HCT116 (cell line): ENCODE measurements around the gene MAPK4. TPM values are rescaled to one million over a fixed set of nuclear protein-coding genes. Genes with fewer than 3 reads are reported as not detected.

Experiments
- ATAC-seq: fragments of 200-7000 bp; cut with Tn5 transposase; 2 replicates; pipeline ENCODE4 v1.9.1; 2020; ENCODE audit warnings: mild to moderate bottlenecking, moderate library complexity
- BruUV-seq: library from RNA; stranded (reverse); fragments of 400-500 nt; replicated peaks from 2 replicates; lab custom pipeline; 2021; lab: Mats Ljungman, UMichigan
- CTCF ChIA-PET: fragments of 300-600 bp; sonication (Branson Sonifier 250); formaldehyde crosslinking; loops from one replicate; lab custom pipeline; 2021; ENCODE audit warnings: antibody characterized with exemption; lab: Charles Lee
- POLR2A ChIA-PET: fragments of 300-600, 350-600 bp; sonication (Branson Sonifier 250); formaldehyde crosslinking; loops from one replicate; lab custom pipeline; 2021; ENCODE audit warnings: antibody characterized with exemption; lab: Charles Lee
- RAD21 ChIA-PET, 2 experiments: fragments of 300-600 bp; sonication (Branson Sonifier 250); formaldehyde crosslinking; loops; one replicate each; lab custom pipeline; 2023; ENCODE audit warnings: low total read pairs in 2 of 2; ENCODE audit not compliant: uncharacterized antibody in 2 of 2, unreplicated experiment in 2 of 2, low non-redundant PET in 1 of 2; lab: Charles Lee
- DNase-seq: peaks from one replicate; pipeline ENCODE4 v3.0.0-alpha.2; 2010; ENCODE audit warnings: low read depth, low spot score
- H2AFZ ChIP-seq: fragments of 200-600 bp; shearing (Covaris generic), sonication (generic); 2 replicates; pipeline ENCODE4 v1.6.1; 2017; ENCODE audit warnings: low read depth, mixed run types, mixed read lengths, antibody characterized with exemption, low read length; ENCODE audit not compliant: poor library complexity, severe bottlenecking
- H3K27ac ChIP-seq: 2 replicates; pipeline ENCODE4 v1.5.1; 2012; ENCODE audit warnings: low read depth, low read length
- H3K27me3 ChIP-seq: fragments of 200-600 bp; sonication (generic); 2 replicates; pipeline ENCODE4 v1.6.1; 2016; ENCODE audit warnings: mixed run types, low read length, mixed read lengths; ENCODE audit not compliant: insufficient read depth
- H3K36me3 ChIP-seq, 2 experiments: fragments of 200-500 bp in 1 of 2; fragments of 200-600 bp in 1 of 2; sonication (Bioruptor generic) in 1 of 2; sonication (generic) in 1 of 2; 2 replicates each; pipeline versions ENCODE4 v1.5.1 to v1.6.1; 2014 to 2016; ENCODE audit warnings: low read length in 2 of 2, inconsistent platforms in 1 of 2, mixed read lengths in 1 of 2, mixed run types in 1 of 2; ENCODE audit not compliant: insufficient read depth in 2 of 2, control insufficient read depth in 1 of 2
- H3K4me1 ChIP-seq, 2 experiments: fragments of 200-600 bp in 1 of 2; sonication (generic) in 1 of 2; 2 replicates each; pipeline versions ENCODE4 v1.5.1 to v1.6.1; 2012 to 2017; ENCODE audit warnings: low read length in 2 of 2, inconsistent platforms in 1 of 2, mild to moderate bottlenecking in 1 of 2, mixed read lengths in 1 of 2, mixed run types in 1 of 2, moderate library complexity in 1 of 2; ENCODE audit not compliant: insufficient read depth in 2 of 2, control insufficient read depth in 1 of 2
- H3K4me2 ChIP-seq: fragments of 200-600 bp; sonication (generic); 2 replicates; pipeline ENCODE4 v1.6.1; 2017; ENCODE audit warnings: mixed run types, low read length, mixed read lengths
- H3K4me3 ChIP-seq, 2 experiments: fragments of 200-600 bp in 1 of 2; sonication (generic) in 1 of 2; replicated peaks in 1 of 2; 2 replicates each; pipeline ENCODE4 v1.5.1; 2011 to 2016; ENCODE audit warnings: low read length in 2 of 2, control low read depth in 1 of 2, low read depth in 1 of 2, mild to moderate bottlenecking in 1 of 2, mixed read lengths in 1 of 2, mixed run types in 1 of 2
- H3K79me2 ChIP-seq: fragments of 200-600 bp; sonication (generic); 2 replicates; pipeline ENCODE4 v1.6.1; 2017; ENCODE audit warnings: mild to moderate bottlenecking, mixed run types, low read length, moderate library complexity, mixed read lengths; ENCODE audit not compliant: insufficient read depth
- H3K9ac ChIP-seq: fragments of 200-600 bp; sonication (generic); 2 replicates; pipeline ENCODE4 v1.6.1; 2016; ENCODE audit warnings: low read length, mixed read lengths
- H3K9me2 ChIP-seq: fragments of 200-600 bp; sonication (generic), shearing (Covaris generic); 2 replicates; pipeline ENCODE4 v1.6.1; 2017; ENCODE audit warnings: mixed run types, mild to moderate bottlenecking, moderate library complexity; ENCODE audit not compliant: insufficient read depth
- H3K9me3 ChIP-seq, 2 experiments: fragments of 200-500 bp in 1 of 2; fragments of 200-600 bp in 1 of 2; sonication (Bioruptor generic) in 1 of 2; sonication (generic) in 1 of 2; 2 replicates each; pipeline ENCODE4 v1.6.1; 2014 to 2017; ENCODE audit warnings: low read length in 2 of 2, mixed read lengths in 2 of 2, inconsistent platforms in 1 of 2, low read depth in 1 of 2, mild to moderate bottlenecking in 1 of 2, mixed run types in 1 of 2, moderate library complexity in 1 of 2; ENCODE audit not compliant: control insufficient read depth in 1 of 2, insufficient read depth in 1 of 2
- H4K20me1 ChIP-seq: fragments of 200-600 bp; sonication (generic), shearing (Covaris generic); 2 replicates; pipeline ENCODE4 v1.6.1; 2017; ENCODE audit warnings: mixed run types, mild to moderate bottlenecking, moderate library complexity; ENCODE audit not compliant: insufficient read depth
- EGR1 ChIP-seq: IDR thresholded peaks from 2 replicates; pipeline ENCODE4 v1.6.1; 2012; ENCODE audit warnings: low read depth
- ELF1 ChIP-seq: IDR thresholded peaks from 2 replicates; pipeline ENCODE4 v1.6.1; 2012; ENCODE audit warnings: low read depth, borderline replicate concordance
- EZH2phosphoT487 ChIP-seq: fragments of 200-600 bp; IDR thresholded peaks from 2 replicates; pipeline ENCODE4 v1.6.1; 2018; ENCODE audit warnings: antibody characterized with exemption, borderline replicate concordance
- JUND ChIP-seq: IDR thresholded peaks from 2 replicates; pipeline ENCODE4 v1.6.1; 2012
- SIN3A ChIP-seq: IDR thresholded peaks from 2 replicates; pipeline ENCODE4 v1.6.1; 2012; ENCODE audit warnings: low read depth
- TCF7L2 ChIP-seq: IDR thresholded peaks from 2 replicates; pipeline ENCODE4 v1.7.0; 2011; ENCODE audit warnings: borderline replicate concordance, inconsistent platforms; ENCODE audit not compliant: insufficient read depth, insufficient read length; ENCODE audit errors: extremely low read depth
- YY1 ChIP-seq: IDR thresholded peaks from 2 replicates; pipeline ENCODE4 v1.6.1; 2011; ENCODE audit warnings: low read length, low read depth, moderate library complexity, mild to moderate bottlenecking; ENCODE audit not compliant: insufficient replicate concordance; ENCODE audit errors: extremely low read depth
- ZFX ChIP-seq: fragments of 450-650 bp; IDR thresholded peaks from 2 replicates; pipeline ENCODE4 v1.6.1; 2017
- intact Hi-C: fragments of 100-400 bp; cut with micrococcal nuclease; formaldehyde crosslinking; loops from 2 replicates; pipeline ENCODE4 v1.10.0; 2022
- total RNA-seq: library from RNA; stranded (reverse); gene quantifications from one replicate; pipeline ENCODE4 v1.2.1, GENCODE V29; 2021; ENCODE audit not compliant: unreplicated experiment
- TF ChIP-seq, protein P1 (sequence below): IDR thresholded peaks from 2 replicates; pipeline ENCODE4 v1.6.1; 2011; ENCODE audit warnings: mild to moderate bottlenecking, low read length, moderate library complexity; ENCODE audit not compliant: insufficient replicate concordance; ENCODE audit errors: extremely low read depth
- TF ChIP-seq, protein P2 (sequence below): IDR thresholded peaks from 2 replicates; pipeline ENCODE4 v1.6.1; 2012

MAPK4 gene
- total RNA-seq, 1 experiment from 2014 or later, result 0.89 TPM

DNA sequence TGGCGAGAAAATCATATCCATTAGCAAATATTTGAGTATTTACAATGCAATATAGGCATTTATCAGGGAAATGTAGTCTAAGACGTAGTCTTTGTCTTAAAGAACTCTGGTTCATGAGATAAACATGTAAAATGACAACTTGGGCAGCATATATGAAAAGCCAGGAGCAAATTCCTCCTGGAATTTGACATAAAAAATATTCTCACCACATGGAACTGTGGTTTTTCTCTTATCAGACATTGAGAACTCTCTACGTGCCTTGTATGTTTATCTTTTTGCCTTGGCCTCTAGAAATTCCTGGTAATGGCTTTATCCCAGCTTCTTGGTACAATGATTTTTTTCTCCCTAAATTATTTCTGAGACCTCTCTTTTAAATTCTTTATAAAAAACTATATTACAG, 2.8 kb downstream of the MAPK4 start:
- ChIA-PET CTCF (no interaction called here), POLR2A (no interaction called here), RAD21 (no interaction called here)
- no peaks in the 10 kb centered on the region for H3K9me2 ChIP-seq
- no peaks in the 10 kb centered on the region for H3K9me3 ChIP-seq
- peaks cover 25% of the 10 kb centered on the region for H3K27me3 ChIP-seq
- H3K4me2 ChIP-seq, result no peak overlapping the region
- no peak overlapping the region for H2AFZ ChIP-seq
- H3K27ac ChIP-seq, result no peak overlapping the region
- no peaks in the 10 kb centered on the region for H4K20me1 ChIP-seq
- DNase-seq, result no peak
- no TSS peak for BruUV-seq
- ATAC-seq, result no peak
- H3K9ac ChIP-seq, result no peak overlapping the region
- H3K4me1 ChIP-seq, result no peaks in the 10 kb centered on the region; a peak in 1 of 4 replicates
- no peaks in the 10 kb centered on the region for H3K36me3 ChIP-seq
- no peak for TF ChIP-seq SIN3A
- no peak for TF ChIP-seq EZH2phosphoT487
- no peak for TF ChIP-seq ELF1
- no peak for TF ChIP-seq JUND
- no peak for TF ChIP-seq EGR1
- TF ChIP-seq ZFX, result no peak
- TF ChIP-seq, protein P1, sequence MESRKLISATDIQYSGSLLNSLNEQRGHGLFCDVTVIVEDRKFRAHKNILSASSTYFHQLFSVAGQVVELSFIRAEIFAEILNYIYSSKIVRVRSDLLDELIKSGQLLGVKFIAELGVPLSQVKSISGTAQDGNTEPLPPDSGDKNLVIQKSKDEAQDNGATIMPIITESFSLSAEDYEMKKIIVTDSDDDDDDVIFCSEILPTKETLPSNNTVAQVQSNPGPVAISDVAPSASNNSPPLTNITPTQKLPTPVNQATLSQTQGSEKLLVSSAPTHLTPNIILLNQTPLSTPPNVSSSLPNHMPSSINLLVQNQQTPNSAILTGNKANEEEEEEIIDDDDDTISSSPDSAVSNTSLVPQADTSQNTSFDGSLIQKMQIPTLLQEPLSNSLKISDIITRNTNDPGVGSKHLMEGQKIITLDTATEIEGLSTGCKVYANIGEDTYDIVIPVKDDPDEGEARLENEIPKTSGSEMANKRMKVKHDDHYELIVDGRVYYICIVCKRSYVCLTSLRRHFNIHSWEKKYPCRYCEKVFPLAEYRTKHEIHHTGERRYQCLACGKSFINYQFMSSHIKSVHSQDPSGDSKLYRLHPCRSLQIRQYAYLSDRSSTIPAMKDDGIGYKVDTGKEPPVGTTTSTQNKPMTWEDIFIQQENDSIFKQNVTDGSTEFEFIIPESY, result no peak
- TF ChIP-seq, protein P2, sequence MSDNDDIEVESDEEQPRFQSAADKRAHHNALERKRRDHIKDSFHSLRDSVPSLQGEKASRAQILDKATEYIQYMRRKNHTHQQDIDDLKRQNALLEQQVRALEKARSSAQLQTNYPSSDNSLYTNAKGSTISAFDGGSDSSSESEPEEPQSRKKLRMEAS, result no peak
- no peaks in the 10 kb centered on the region for H3K79me2 ChIP-seq
- no peak overlapping the region for H3K4me3 ChIP-seq
- intact Hi-C loops, result no loop called here

DNA sequence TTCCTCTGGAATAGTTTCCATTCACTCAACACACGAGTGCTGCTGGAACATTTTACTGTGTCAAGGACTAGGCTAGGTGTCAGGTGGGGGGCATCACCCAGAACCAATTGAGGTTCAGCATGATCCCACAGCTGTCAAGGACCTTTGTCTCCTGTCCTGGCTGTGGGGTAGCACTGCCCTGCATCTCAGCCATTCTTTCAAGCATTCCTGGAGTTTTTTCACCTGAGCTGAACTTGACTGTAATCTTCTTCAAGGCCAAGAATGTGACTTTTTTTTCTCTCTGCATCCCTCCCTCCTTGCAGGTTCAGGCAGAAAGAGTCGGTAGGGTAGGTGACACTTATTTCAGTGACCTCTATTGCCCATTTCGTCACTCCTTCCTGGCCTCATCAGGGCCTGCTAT, 3.5 kb downstream of the MAPK4 start:
- CTCF ChIA-PET, result no interaction called here
- BruUV-seq, result no TSS peak
- H3K36me3 ChIP-seq, result no peaks in the 10 kb centered on the region
- H4K20me1 ChIP-seq, result no peaks in the 10 kb centered on the region
- H3K9me3 ChIP-seq, result no peaks in the 10 kb centered on the region
- H3K9me2 ChIP-seq, result no peaks in the 10 kb centered on the region
- no peak overlapping the region for H3K9ac ChIP-seq
- H3K79me2 ChIP-seq, result no peaks in the 10 kb centered on the region
- intact Hi-C loops, result no loop called here
- peaks cover 25% of the 10 kb centered on the region for H3K27me3 ChIP-seq
- H3K27ac ChIP-seq, result no peak overlapping the region
- no peaks in the 10 kb centered on the region; a peak in 1 of 4 replicates for H3K4me1 ChIP-seq
- H2AFZ ChIP-seq, result no peak overlapping the region
- no peak overlapping the region for H3K4me3 ChIP-seq
- no peak for ATAC-seq
- no peak for DNase-seq
- POLR2A ChIA-PET, result no interaction called here
- RAD21 ChIA-PET, result no interaction called here
- H3K4me2 ChIP-seq, result no peak overlapping the region
- TF ChIP-seq TCF7L2 (no peak), YY1 (no peak)
